NB4 (cell line): ENCODE measurements around the gene MEF2B.
"Not testable (repeated sequence)": the region's sequence is repeated elsewhere in the genome, so short reads cannot be mapped to it uniquely, and the experiment has no call there.

ENCODE experiments used
- DNase-seq: peaks from one replicate; pipeline ENCODE4 v3.0.0; 2010; ENCODE audit warnings: low read depth
- H3K4me3 ChIP-seq: one replicate; pipeline ENCODE4 v1.5.1; 2011; ENCODE audit warnings: mild to moderate bottlenecking, low read depth, low read length, moderate library complexity
- MYC ChIP-seq: IDR thresholded peaks from 2 replicates; pipeline ENCODE4 v1.6.1; 2011; ENCODE audit warnings: low read depth, low read length
- POLR2A ChIP-seq: IDR thresholded peaks from 2 replicates; pipeline ENCODE4 v1.6.1; 2011; ENCODE audit warnings: mild to moderate bottlenecking; ENCODE audit not compliant: insufficient read length; ENCODE audit errors: extremely low read depth
- TF ChIP-seq, protein P1 (sequence below): IDR thresholded peaks from one replicate; pipeline ENCODE4 v1.5.1; 2012; ENCODE audit warnings: low read depth, low read length
- TF ChIP-seq, protein P2 (sequence below): IDR thresholded peaks from 2 replicates; pipeline ENCODE4 v1.6.1; 2011; ENCODE audit warnings: low read depth, low read length

The MEF2B gene

DNA sequence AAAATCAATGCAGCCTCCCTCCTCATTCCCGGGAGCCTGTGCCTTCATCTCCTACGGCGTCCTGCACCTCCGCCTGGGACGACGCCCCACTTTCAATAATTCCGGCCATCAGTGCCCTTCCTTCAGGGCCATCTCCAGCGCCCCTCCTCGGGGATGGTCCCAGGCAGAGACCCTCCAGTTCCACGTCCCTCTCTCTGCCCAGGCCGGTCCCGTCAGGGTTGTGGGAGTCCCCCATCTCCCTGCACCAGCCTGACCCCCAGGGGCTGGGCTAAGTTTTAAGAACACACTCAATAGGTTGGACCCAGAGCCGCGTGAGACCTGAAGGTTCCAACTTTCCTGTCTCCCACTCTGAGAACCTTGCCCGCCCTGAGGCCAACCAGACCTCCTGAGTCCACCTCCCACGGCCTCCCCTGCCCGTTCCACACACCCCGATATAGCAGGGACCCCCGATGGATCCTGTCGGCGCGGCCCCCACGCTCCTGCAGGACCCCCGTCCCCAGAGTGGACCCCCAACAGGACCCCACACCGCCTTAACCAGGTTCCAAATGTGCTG lies 32.4 kb downstream of the MEF2B start:
- no peak for DNase-seq
- peak overlapping the region; percentile 80 for H3K4me3 ChIP-seq
- no peak for TF ChIP-seq POLR2A
- TF ChIP-seq, protein P1, sequence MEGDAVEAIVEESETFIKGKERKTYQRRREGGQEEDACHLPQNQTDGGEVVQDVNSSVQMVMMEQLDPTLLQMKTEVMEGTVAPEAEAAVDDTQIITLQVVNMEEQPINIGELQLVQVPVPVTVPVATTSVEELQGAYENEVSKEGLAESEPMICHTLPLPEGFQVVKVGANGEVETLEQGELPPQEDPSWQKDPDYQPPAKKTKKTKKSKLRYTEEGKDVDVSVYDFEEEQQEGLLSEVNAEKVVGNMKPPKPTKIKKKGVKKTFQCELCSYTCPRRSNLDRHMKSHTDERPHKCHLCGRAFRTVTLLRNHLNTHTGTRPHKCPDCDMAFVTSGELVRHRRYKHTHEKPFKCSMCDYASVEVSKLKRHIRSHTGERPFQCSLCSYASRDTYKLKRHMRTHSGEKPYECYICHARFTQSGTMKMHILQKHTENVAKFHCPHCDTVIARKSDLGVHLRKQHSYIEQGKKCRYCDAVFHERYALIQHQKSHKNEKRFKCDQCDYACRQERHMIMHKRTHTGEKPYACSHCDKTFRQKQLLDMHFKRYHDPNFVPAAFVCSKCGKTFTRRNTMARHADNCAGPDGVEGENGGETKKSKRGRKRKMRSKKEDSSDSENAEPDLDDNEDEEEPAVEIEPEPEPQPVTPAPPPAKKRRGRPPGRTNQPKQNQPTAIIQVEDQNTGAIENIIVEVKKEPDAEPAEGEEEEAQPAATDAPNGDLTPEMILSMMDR, result no peak
- no peak for TF ChIP-seq MYC
- TF ChIP-seq, protein P2, sequence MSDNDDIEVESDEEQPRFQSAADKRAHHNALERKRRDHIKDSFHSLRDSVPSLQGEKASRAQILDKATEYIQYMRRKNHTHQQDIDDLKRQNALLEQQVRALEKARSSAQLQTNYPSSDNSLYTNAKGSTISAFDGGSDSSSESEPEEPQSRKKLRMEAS, result no peak

DNA sequence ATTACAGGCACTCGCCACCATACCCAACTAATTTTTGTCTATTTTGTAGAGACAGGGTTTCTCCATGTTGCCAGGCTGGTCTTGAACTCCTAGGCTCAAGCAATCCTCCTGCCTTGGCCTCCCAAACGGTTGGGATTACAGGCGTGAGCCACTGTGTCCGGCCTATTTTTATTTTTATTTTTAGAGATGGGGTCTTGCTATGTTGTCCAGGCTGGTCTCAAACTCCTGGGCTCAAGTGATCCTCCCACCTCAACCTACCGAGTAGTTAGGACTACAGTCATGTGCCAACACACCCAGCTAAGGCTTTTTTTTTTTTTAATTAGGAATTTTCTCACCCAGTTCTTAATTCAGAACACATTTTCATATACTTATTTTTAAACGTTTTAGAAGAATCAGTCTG lies 34.4 kb downstream of the MEF2B start:
- not testable (repeated sequence) for H3K4me3 ChIP-seq, DNase-seq

DNA sequence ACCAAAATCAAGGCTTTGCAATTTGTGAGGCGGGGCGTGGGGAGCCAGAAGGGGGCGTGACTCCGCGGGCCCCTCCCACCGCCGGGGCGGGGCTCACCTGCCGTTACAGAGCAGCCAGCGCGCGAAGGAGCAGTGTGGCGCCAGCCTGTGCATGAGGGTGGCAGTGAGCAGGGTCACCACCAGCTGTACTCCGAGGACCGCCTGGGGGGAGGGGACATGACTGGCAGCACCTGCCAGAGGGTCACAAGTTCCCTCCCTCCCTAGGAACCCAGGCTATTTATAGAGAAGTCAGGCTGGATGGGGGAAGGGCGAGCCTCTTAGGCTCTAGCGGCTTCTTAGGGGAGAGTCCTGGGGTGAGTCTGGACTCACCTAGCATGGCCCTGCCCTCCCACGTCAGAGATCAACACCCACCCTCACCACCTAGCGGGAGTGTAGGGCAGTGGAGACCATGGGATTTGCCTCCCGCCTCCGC lies 35.3 kb downstream of the MEF2B start:
- no peak for TF ChIP-seq MYC
- TF ChIP-seq, protein P1, result no peak
- TF ChIP-seq POLR2A, result no peak
- TF ChIP-seq, protein P2, result no peak
- no peak overlapping the region for H3K4me3 ChIP-seq
- peak; percentile 11 for DNase-seq

DNA sequence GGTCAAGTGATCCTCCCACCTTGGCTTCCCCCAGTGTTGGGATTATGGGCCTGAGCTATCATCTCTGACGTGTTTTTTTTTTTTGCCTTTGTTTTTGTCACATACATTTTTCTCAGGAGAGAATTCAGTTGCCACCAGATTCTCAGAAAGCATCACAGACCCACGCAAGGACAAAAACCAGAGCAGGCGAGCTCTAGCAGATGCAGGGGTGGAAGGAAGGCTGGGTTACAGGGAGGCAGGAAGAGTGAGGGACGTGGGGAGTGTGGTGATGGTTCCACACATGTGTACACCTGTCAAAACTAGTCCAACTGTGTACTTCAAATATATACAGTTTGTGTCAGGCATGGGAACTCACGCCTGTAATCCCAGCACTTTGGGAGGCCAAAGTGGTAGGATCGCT lies 36.1 kb downstream of the MEF2B start:
- no peak for DNase-seq
- TF ChIP-seq, protein P1, result no peak
- no peak for TF ChIP-seq MYC
- TF ChIP-seq, protein P2, result no peak
- no peak for TF ChIP-seq POLR2A
- H3K4me3 ChIP-seq, result no peak overlapping the region

DNA sequence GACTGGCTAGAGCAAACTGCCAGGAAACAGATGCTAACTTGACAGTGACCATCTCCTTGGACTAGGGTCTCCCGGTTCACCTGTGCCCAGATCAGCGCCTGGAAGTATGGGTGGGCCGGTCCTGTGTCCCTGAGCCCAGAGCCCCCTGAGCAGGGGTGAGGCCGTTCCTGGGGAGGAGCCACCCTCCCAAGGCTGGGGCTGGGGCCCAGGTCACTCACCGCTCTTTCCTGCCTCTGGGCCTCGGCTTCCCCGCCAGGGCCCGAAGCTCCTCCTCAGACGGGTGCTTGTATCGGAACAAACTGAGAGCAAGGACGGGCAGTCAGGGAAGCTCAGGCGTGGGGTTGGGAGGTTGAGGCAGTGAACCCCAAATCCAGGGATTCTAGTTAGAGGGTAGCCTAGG lies 37.2 kb downstream of the MEF2B start:
- no peak overlapping the region for H3K4me3 ChIP-seq
- TF ChIP-seq, protein P1, result no peak
- no peak for TF ChIP-seq MYC
- TF ChIP-seq POLR2A, result no peak
- TF ChIP-seq, protein P2, result no peak
- no peak for DNase-seq

DNA sequence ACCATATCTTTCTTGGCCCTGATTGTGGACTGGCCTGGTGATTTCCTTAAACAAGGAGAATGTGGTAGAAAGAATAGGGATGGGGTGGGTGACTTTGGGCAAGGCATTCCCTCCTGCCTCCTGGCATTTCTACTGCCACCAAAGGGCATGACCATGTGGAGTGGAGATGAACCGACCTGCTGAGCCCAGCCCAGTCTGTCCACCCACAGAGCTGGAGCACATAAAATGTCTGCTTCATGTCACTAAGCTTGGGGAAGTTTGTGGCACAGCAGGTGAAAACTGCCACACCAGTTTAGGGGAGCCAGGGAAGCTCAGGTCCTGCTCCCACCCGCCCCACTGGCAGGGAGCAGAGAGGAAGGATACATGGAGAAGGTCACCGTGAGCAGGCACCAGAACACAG lies 38.1 kb downstream of the MEF2B start:
- no peak for TF ChIP-seq POLR2A
- TF ChIP-seq, protein P2, result no peak
- TF ChIP-seq MYC, result no peak
- TF ChIP-seq, protein P1, result no peak
- DNase-seq, result no peak

More for the DNA sequence above, 38.1 kb downstream of the MEF2B start:
- no peak overlapping the region for H3K4me3 ChIP-seq
